ENCODE measurements around the gene BICDL1. TPM values are rescaled to one million over a fixed set of nuclear protein-coding genes. Genes with fewer than 3 reads are reported as not detected.
A peak's percentile ranks its signal among the peaks of the same experiment; 100 is the strongest.
"Not testable (repeated sequence)": the region's sequence is repeated elsewhere in the genome, so short reads cannot be mapped to it uniquely, and the experiment has no call there.

The BICDL1 gene
- total RNA-seq, 1 experiment from 2014 or later = 10.2 TPM

DNA sequence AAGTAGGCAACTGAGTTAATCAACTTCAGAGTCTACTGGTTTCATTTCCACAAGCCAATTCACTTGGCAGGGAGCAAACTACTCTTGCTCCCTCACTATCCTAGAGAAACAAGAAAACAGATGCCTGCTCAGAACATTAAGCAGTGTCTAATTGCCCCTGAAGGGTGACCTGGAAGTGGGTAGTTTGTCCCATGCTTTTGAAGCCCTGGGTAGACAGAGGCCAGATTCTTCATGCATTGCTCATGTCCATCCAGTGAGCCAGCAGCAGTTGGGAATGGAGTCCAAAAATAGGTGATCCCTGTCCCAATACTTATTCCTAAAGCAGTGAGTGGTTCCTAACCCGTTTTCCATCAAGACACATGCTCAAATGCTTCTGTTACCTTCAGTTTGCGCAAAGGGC, 48.8 kb downstream of the BICDL1 start:
- DNase-seq (ENCODE audit: low read depth, low spot score) = no peak
- in situ Hi-C loops (cut with HindIII; ENCODE audit: low pct_unique_long_range_greater_than_20kb, low sequenced_read_pairs) = no loop called here

DNA sequence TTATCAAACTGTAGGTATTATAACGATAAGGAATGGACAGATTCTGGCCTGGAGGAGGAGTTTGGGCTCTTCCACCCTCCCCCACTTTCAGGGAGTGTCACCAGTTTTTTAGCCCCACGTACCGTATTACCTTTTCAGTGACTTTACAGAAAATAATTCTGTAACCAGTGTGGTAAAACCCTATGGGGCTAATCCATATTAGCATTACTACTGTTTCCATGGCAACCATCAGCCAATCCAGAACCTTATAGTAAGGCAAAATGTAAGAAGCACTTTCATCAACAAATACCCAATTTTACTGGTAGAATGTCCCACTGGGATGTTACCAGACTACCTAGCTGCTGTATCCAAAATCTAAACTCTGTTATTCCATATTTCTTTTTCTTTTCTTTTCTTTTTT, 50.7 kb downstream of the BICDL1 start:
- in situ Hi-C loops (cut with HindIII; ENCODE audit: low pct_unique_long_range_greater_than_20kb, low sequenced_read_pairs) = no loop called here
- no peak for DNase-seq (ENCODE audit: low read depth, low spot score)

- in situ Hi-C loops (cut with HindIII; ENCODE audit: low pct_unique_long_range_greater_than_20kb, low sequenced_read_pairs) = no loop called here
- no peak for DNase-seq (ENCODE audit: low read depth, low spot score)
These were observed 52.6 kb downstream of the BICDL1 start for GRCh38 chr12:120041386-120042231.

DNA sequence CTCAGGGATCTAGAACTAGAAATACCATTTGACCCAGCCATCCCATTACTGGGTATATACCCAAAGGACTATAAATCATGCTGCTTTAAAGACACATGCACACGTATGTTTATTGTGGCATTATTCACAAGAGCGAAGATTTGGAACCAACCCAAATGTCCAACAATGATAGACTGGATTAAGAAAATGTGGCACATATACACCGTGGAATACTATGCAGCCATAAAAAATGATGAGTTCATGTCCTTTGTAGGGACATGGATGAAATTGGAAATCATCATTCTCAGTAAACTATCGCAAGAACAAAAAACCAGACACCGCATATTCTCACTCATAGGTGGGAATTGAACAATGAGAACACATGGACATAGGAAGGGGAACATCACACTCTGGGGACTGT, 56.3 kb downstream of the BICDL1 start:
- DNase-seq (ENCODE audit: low read depth, low spot score) = not testable (repeated sequence)
- in situ Hi-C loops (cut with HindIII; ENCODE audit: low pct_unique_long_range_greater_than_20kb, low sequenced_read_pairs) = loop anchor here (5.0 kb wide), 1 partner anchor 67 kb away; no protein-coding TSS in a partner anchor

DNA sequence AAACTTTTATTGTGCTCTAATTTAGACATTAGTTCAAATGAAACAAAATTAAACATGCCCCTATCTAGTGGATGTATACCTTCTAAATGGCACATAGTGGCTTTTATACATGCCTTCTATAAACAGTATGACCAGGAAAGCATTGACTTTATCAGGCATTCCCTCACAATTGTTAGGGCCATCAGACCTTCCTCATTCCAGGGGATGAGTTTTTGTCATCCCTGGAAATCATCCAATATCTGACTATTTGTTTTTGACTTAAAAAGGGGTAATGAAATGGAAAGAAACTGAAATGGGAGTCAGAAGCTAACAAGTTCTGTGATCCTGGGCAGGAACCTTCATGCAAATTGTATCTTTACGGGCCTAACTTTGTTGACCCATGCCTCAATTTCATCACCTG, 58.0 kb downstream of the BICDL1 start:
- in situ Hi-C loops (cut with HindIII; ENCODE audit: low pct_unique_long_range_greater_than_20kb, low sequenced_read_pairs) = loop anchor here (5.0 kb wide), 1 partner anchor 65 kb away; no protein-coding TSS in a partner anchor
- no peak for DNase-seq (ENCODE audit: low read depth, low spot score)

DNA sequence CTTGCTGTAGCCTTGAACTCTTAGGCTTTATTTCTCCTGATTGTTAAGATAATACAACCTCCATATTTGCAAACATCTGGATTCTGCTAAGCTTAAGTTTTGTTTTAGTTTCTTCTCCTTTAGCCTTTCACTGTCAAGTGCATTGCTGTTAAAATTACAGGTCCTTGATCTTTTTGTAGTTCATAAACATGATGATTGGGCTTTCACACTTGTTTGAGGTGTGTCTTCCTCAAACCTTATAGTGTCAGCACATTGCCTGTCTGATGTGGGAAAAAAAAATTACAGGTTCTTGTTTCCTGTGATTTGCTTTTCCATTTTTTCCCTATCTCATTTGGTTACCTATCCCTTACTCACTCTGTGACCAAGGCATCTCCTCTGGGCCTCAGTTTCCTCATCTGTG, 59.2 kb downstream of the BICDL1 start:
- DNase-seq (ENCODE audit: low read depth, low spot score) = no peak

DNA sequence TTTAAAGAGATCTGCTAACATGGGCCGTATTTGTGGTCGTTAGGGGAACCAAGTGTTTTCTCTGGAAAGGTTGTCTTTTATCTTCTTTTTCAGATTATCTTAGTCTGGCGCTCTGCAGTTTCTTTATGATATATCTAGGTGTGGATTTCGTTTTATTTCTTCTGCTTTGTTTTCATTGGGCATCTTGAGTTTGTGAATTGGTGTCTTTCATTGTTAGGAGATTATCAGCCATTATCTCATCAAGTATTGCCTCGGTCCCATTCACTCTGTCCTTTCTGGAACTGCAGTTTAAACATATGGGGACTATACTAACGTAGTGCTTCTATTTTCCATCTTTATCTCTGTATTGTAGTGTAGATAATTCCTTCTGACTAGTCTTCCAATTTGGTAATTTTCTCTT, 60.4 kb downstream of the BICDL1 start:
- no peak for DNase-seq (ENCODE audit: low read depth, low spot score)
- in situ Hi-C loops (cut with HindIII; ENCODE audit: low pct_unique_long_range_greater_than_20kb, low sequenced_read_pairs) = loop anchor here (5.0 kb wide), 1 partner anchor 63 kb away; no protein-coding TSS in a partner anchor

More for the DNA sequence above, 59.2 kb downstream of the BICDL1 start:
- in situ Hi-C loops (cut with HindIII; ENCODE audit: low pct_unique_long_range_greater_than_20kb, low sequenced_read_pairs) = loop anchor here (5.0 kb wide), 1 partner anchor 64 kb away; no protein-coding TSS in a partner anchor

- in situ Hi-C loops (cut with HindIII; ENCODE audit: low pct_unique_long_range_greater_than_20kb, low sequenced_read_pairs) = no loop called here
- no peak for DNase-seq (ENCODE audit: low read depth, low spot score)
These were observed 62.5 kb downstream of the BICDL1 start for GRCh38 chr12:120051535-120051934.

DNA sequence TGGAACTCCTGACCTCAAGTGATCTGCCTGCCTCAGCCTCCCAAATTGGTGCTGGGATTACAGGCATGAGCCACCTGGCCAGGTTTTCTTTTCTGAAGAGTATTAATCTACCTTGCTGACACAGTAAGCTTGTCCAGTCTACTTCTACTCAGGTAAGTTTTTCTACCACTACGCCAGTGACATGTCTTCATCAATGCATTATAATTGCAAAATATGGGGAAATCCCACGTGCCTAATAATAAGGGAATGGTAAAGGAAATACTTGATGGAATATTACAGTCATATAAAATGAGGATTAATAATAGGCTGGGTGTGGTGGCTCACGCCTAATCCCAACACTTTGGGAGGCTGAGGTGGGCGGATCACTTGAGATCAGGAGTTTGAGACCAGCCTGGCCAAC, 65.3 kb downstream of the BICDL1 start:
- DNase-seq (ENCODE audit: low read depth, low spot score) = no peak
- in situ Hi-C loops (cut with HindIII; ENCODE audit: low pct_unique_long_range_greater_than_20kb, low sequenced_read_pairs) = no loop called here

GRCh38 chr12:120055231-120056000, 66.4 kb downstream of the BICDL1 start:
- no peak for DNase-seq (ENCODE audit: low read depth, low spot score)
- in situ Hi-C loops (cut with HindIII; ENCODE audit: low pct_unique_long_range_greater_than_20kb, low sequenced_read_pairs) = no loop called here

GRCh38 chr12:120056739-120057138, 67.7 kb downstream of the BICDL1 start:
- in situ Hi-C loops (cut with HindIII; ENCODE audit: low pct_unique_long_range_greater_than_20kb, low sequenced_read_pairs) = no loop called here
- no peak for DNase-seq (ENCODE audit: low read depth, low spot score)

DNA sequence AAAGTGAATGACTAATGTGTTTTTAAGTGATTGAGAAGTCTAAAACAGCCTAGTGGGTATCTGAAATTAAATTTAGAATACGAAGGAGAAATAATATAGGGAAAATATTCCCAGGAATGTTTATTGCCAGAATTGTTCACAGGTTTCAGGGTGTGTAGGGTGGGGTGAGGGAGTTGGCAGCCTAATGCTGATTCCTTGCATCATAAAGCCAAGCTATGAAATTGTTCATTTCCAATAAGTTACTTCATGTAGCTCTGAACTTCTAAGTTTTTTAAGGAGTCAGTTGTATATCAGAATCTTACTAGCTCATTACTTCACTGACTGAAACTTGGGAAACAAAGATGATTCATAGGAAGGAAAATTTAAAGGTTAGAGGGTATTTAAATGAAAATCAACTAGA, 71.2 kb downstream of the BICDL1 start:
- DNase-seq (ENCODE audit: low read depth, low spot score) = no peak
- in situ Hi-C loops (cut with HindIII; ENCODE audit: low pct_unique_long_range_greater_than_20kb, low sequenced_read_pairs) = no loop called here

DNA sequence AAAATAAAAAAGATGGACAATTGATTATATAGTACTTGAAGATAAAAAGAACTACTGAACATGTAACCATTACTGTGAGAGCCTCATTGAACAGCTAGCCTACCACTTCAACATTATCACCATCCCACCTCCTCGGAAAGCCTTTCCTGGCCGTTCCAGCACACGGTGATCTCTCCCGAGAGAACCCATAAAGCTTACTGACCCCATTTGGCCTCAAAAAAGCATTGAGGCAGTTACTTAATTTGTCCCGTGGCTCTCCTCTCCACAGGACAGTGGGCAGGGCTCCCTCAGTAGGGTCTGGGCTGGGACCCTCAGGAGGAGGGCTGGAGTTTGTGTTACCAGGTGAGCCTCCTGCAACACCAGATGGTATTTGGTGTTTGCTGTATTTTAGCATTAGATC, 71.7 kb downstream of the BICDL1 start:
- in situ Hi-C loops (cut with HindIII; ENCODE audit: low pct_unique_long_range_greater_than_20kb, low sequenced_read_pairs) = no loop called here
- DNase-seq (ENCODE audit: low read depth, low spot score) = no peak

GRCh38 chr12:120061575-120062214, 72.7 kb downstream of the BICDL1 start:
- no peak for DNase-seq (ENCODE audit: low read depth, low spot score)
- in situ Hi-C loops (cut with HindIII; ENCODE audit: low pct_unique_long_range_greater_than_20kb, low sequenced_read_pairs) = no loop called here

DNA sequence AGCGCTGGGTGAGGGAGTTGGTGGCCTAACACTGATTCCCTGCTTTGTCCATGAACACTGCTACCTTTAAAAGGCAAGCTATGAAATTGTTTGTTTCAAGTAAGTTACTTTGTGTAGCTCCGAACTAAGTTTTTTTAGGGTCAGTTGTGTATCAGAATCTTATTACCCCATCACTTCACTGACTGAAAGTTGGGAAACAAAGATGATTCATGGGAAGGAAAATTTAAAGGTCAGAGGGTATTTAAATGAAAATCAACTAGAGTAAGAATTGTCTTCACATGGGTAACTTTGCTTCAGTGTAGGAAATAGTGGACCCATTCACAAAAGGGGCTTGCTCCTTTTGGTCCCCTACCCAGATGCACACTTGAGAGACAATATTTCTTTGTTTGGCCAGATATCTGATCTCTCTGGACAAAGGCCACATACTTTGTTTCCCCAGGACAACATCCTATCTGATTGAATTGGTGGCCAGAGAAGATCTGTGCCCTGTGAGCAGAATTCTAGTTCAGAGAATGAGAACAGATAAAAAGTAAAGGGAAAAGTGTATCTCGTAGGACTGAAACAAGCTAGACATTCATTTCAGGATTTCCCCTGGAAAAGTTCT, 74.0 kb downstream of the BICDL1 start:
- DNase-seq (ENCODE audit: low read depth, low spot score) = peak; percentile 29
- in situ Hi-C loops (cut with HindIII; ENCODE audit: low pct_unique_long_range_greater_than_20kb, low sequenced_read_pairs) = no loop called here

- in situ Hi-C loops (cut with HindIII; ENCODE audit: low pct_unique_long_range_greater_than_20kb, low sequenced_read_pairs) = no loop called here
- no peak for DNase-seq (ENCODE audit: low read depth, low spot score)
These were observed 75.3 kb downstream of the BICDL1 start for GRCh38 chr12:120064054-120064940.

- DNase-seq (ENCODE audit: low read depth, low spot score) = no peak
- in situ Hi-C loops (cut with HindIII; ENCODE audit: low pct_unique_long_range_greater_than_20kb, low sequenced_read_pairs) = no loop called here
These were observed 76.4 kb downstream of the BICDL1 start for GRCh38 chr12:120065472-120065871.

Measured in SK-MEL-5 (cell line).